NCI-H526 (cell line): Measurements from ENCODE around the gene DGKQ.

Experiments
- DNase-seq, 2 experiments: peaks; one replicate each; lab custom pipeline; 2025; lab: John Stamatoyannopoulos, UW

Gene DGKQ

GRCh38 chr4:1009542-1010394, 36.4 kb upstream of the DGKQ start:
- DNase-seq, result peak; percentile 29 to 83

- DNase-seq, result peak in 1 of 2 experiments; percentile 55
Measured at GRCh38 chr4:1008840-1009541, 35.6 kb upstream of the DGKQ start.

DNA sequence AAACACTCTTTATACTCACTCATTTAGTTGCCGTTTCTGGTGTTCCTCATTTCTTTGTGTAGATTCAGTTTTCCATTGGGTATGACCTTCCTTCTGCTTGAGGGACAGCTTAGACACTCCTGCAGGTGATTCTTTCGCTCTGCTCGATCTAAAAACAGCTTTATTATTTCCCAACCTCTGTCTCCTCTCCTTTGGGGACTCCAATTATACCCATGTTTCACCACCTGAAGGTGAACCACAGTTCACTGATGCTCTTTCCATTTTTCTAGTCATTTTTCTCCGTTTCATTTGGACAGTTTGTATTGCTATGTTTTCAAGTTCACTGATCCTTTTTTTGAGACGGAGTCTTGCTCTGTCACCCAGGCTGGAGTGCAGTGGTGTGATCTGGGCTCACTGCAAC, 33.5 kb upstream of the DGKQ start:
- no peak for DNase-seq

DNA sequence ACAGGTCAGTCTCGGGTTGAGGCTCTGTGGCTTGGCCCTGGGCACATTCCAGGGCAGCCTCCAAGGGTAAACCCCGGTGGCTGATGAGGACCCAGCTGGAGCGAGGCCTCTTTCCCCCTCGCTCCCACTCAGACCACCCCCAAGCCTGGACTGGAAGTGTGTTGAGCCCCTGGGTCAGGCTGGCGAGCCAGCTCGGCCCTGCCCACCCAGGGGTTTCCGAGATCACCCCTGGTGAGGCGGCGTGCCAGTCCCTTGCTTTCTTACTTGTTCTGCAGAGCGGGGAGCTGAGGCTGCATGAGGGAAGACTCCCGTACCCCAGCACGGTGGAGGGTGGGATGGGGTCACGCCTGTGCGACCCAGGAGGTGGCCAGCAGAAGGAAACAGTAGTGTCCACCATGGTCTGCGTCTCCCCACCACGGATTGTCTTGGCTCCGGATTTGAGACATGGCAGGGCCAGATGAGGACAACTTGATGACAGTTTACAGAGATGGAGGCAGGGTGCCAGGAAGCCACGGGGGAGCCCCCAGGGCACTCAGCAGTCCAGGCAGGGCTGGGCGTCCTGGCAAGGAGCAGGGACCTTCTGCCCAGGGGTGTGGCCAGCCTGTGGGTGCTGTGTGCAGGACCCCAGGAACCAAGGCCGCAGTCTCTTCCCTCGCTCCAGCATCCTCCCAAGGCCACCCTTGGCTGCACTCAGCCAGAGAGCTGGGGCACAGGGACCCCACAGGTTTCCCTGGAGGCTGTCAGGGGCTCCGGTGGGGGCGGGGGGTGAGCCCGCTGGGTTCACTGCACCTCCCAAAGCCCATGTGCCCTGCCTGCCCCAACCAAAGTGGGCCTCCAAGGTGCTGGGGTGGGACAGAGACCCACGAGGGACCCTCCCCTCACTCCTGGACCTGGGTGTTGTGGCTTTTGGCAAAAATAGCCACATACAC, 31.5 kb upstream of the DGKQ start:
- no peak for DNase-seq

- no peak for DNase-seq
Measured at GRCh38 chr4:1004071-1004418, 30.7 kb upstream of the DGKQ start.

DNA sequence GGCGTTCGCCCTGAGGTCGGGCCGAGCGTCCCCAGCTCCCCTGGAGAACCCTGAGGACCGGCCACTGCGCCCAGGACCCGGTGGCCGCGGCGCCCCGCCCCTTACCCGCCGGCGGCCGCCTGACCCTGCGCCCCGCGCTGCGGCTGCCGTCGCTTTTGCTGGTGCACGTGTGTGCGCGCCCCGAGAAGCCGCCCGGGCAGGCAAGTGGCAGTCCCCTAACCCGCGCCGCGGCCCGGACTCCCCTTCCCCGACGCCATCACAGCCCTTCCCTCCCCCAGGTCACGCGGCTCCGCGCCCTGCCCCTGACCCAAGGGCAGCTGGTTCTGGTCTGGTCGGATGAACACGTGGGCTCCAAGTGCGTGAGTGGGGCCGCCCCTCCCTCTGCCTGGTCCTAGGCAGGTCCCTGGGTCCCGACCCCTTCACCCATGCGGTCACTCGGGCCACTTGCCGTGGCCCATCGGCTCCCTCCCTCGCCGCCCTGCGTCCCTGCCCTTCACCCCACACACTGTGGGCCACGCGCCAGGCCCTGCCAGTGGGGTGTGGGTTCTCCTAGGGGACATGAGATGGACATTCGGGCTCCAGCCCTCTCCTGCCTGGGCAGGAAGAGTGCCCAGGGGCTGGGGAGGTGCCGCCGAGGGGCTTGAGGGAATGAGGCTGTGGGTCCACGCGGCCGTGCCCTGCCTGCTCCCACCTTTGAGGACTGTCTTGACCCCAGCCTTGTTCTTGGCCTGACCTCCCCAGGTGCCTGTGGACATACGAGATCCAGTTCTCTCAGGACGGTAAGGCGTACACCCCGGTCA, 30.1 kb upstream of the DGKQ start:
- no peak for DNase-seq

- DNase-seq, result peak in 1 of 2 experiments; percentile 23
Measured at GRCh38 chr4:1002631-1003251, 29.4 kb upstream of the DGKQ start.

DNA sequence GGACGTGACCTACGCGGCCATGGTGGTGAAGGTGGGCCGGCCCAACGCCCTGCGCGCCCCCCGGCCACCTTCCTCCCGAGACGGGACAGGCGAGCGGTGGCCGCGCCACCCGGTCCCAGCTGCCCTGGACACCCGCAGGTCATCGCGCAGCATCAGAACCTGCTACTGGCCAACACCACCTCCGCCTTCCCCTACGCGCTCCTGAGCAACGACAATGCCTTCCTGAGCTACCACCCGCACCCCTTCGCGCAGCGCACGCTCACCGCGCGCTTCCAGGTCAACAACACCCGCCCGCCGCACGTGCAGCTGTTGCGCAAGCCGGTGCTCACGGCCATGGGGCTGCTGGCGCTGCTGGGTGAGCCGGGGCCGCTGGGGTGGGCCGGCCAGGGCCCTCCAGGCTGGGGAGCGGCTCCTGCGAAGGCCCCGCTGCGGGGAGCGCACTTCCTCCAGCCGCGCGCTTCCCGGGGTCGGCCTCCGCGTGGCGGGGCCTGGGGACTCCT, 28.8 kb upstream of the DGKQ start:
- peak in 1 of 2 experiments; percentile 52 for DNase-seq

DNA sequence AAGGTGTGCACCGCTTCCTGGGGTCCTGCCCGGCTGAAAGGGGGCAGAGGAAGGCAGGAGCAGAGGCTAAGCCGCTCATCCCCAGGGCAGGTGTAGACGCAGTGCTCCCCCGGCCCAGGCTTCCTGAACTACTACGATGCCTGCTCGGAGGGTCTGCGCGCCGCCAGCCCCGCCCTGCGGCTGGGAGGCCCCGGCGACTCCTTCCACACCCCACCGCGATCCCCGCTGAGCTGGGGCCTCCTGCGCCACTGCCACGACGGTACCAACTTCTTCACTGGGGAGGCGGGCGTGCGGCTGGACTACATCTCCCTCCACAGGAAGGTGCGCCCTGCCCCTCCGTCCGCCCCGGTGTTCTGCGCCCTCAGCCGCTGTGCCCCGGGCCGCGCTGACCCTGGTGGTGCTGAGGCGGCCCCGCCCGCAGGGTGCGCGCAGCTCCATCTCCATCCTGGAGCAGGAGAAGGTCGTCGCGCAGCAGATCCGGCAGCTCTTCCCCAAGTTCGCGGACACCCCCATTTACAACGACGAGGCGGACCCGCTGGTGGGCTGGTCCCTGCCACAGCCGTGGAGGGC, 28.3 kb upstream of the DGKQ start:
- no peak for DNase-seq

- DNase-seq, result no peak
Measured at GRCh38 chr4:1000686-1001260, 27.4 kb upstream of the DGKQ start.

DNA sequence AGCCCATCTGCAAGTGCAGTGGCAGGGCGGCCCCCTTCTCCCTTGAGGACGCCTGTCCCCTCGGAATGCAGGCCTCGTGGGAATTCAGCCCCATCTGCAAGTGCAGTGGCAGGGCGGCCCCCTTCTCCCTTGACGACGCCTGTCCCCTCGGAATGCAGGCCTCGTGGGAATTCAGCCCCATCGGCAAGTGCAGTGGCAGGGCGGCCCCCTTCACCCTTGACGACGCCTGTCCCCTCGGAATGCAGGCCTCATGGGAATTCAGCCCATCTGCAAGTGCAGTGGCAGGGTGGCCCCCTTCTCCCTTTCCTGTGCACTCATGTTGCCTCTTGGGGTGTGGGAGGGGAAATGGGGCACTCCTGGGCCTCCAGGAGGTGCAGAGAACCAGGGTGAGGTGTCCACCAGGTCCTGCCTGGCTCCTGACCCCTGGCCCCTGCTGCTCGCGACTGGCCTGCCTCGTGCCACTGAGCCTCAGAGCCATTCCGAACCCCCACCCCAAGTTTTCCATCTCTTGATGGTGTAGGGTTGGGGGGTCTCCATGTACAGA, 26.6 kb upstream of the DGKQ start:
- DNase-seq, result no peak

DNA sequence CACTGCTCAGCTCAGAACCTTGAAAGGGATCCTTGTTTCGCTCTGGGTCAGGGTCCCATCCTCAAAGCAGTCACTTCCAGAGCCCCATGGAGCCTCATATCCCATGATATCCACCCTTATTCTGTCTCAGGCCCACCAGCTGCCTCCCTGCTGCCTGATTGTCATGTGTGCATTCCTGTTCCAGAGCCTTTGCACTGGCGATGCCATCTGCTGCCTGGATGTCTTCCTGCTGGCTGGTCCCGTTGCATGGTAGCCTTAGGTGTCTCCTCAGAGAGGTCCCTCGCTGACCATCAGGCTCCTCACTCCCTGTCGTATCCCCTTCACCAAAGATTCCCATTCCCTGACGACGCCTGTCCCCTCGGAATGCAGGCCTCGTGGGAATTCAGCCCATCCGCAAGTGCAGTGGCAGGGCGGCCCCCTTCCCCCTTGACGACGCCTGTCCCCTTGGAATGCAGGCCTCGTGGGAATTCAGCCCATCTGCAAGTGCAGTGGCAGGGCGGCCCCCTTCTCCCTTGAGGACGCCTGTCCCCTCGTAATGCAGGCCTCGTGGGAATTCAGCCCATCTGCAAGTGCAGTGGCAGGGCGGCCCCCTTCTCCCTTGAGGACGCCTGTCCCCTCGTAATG, 26.0 kb upstream of the DGKQ start:
- peak in 1 of 2 experiments; percentile 51 for DNase-seq

GRCh38 chr4:998096-998691, 24.8 kb upstream of the DGKQ start:
- no peak for DNase-seq

- DNase-seq, result peak in 1 of 2 experiments; percentile 56
Measured at GRCh38 chr4:997375-998071, 24.2 kb upstream of the DGKQ start.

- no peak for DNase-seq
Measured at GRCh38 chr4:996997-997374, 23.6 kb upstream of the DGKQ start.

- DNase-seq, result peak in 1 of 2 experiments; percentile 32
Measured at GRCh38 chr4:996030-996996, 22.9 kb upstream of the DGKQ start.
